ENCODE measurements around the gene ACTN1. TPM values are rescaled to one million over a fixed set of nuclear protein-coding genes. Genes with fewer than 3 reads are reported as not detected.

ACTN1 gene
- total RNA-seq, 2 donors from 2014 or later: 170 to 316 TPM

GRCh38 chr14:68931063-68931462 lies 48.0 kb downstream of the ACTN1 start:
- H3K4me3 ChIP-seq: no peak overlapping the region
- H3K27ac ChIP-seq: peak overlapping the region; percentile 24 to 28
- peaks cover 0 to 68% of the 10 kb centered on the region in 2 donors for H3K4me1 ChIP-seq
- H3K27me3 ChIP-seq: no peaks in the 10 kb centered on the region
- no peak for DNase-seq (ENCODE audit: low spot score)
- TF ChIP-seq CTCF (IDR thresholded peaks at IDR 0.05): no peak
- no peaks in the 10 kb centered on the region for H3K36me3 ChIP-seq
- H3K9me3 ChIP-seq: no peaks in the 10 kb centered on the region

GRCh38 chr14:68929623-68930307 lies 49.3 kb downstream of the ACTN1 start:
- no peak for TF ChIP-seq CTCF (IDR thresholded peaks at IDR 0.05)
- Histone ChIP-seq H3K9me3 (no peaks in the 10 kb centered on the region), H3K27ac (peak overlapping the region; percentile 42 to 50), H3K27me3 (no peaks in the 10 kb centered on the region), H3K36me3 (peaks cover 9% of the 10 kb centered on the region), H3K4me3 (no peak overlapping the region), H3K4me1 (peaks cover 0 to 55% of the 10 kb centered on the region in 2 donors)
- no peak for DNase-seq (ENCODE audit: low spot score)

GRCh38 chr14:68928770-68929550 lies 50.1 kb downstream of the ACTN1 start:
- no peak overlapping the region for H3K4me3 ChIP-seq
- no peaks in the 10 kb centered on the region for H3K27me3 ChIP-seq
- no peaks in the 10 kb centered on the region for H3K9me3 ChIP-seq
- DNase-seq (ENCODE audit: low spot score): no peak
- H3K36me3 ChIP-seq: peaks cover 16% of the 10 kb centered on the region
- peak overlapping the region; percentile 42 to 50 for H3K27ac ChIP-seq
- H3K4me1 ChIP-seq: peaks cover 0 to 62% of the 10 kb centered on the region in 2 donors
- TF ChIP-seq CTCF (IDR thresholded peaks at IDR 0.05): no peak

GRCh38 chr14:68927956-68928675 lies 51.0 kb downstream of the ACTN1 start:
- peaks cover 0 to 69% of the 10 kb centered on the region in 2 donors for H3K4me1 ChIP-seq
- peaks cover 24% of the 10 kb centered on the region for H3K36me3 ChIP-seq
- H3K27ac ChIP-seq: peak overlapping the region; percentile 42 to 50
- H3K4me3 ChIP-seq: no peak overlapping the region
- H3K27me3 ChIP-seq: no peaks in the 10 kb centered on the region
- no peaks in the 10 kb centered on the region for H3K9me3 ChIP-seq
- no peak for TF ChIP-seq CTCF (IDR thresholded peaks at IDR 0.05)
- no peak for DNase-seq (ENCODE audit: low spot score)

GRCh38 chr14:68927089-68927488 lies 52.0 kb downstream of the ACTN1 start:
- Histone ChIP-seq H3K4me1 (peaks cover 0 to 69% of the 10 kb centered on the region in 2 donors), H3K27ac (no peak overlapping the region), H3K4me3 (no peak overlapping the region), H3K36me3 (peaks cover 24% of the 10 kb centered on the region), H3K9me3 (no peaks in the 10 kb centered on the region), H3K27me3 (no peaks in the 10 kb centered on the region)
- no peak for DNase-seq (ENCODE audit: low spot score)
- no peak for TF ChIP-seq CTCF (IDR thresholded peaks at IDR 0.05)
